ENCODE results near the gene DENND6B. TPM values are rescaled to one million over a fixed set of nuclear protein-coding genes. Genes with fewer than 3 reads are reported as not detected.

DENND6B gene
- total RNA-seq, 6 experiments from 2014 or later, result 0.98 to 4.1 (median 1.9) TPM

DNA sequence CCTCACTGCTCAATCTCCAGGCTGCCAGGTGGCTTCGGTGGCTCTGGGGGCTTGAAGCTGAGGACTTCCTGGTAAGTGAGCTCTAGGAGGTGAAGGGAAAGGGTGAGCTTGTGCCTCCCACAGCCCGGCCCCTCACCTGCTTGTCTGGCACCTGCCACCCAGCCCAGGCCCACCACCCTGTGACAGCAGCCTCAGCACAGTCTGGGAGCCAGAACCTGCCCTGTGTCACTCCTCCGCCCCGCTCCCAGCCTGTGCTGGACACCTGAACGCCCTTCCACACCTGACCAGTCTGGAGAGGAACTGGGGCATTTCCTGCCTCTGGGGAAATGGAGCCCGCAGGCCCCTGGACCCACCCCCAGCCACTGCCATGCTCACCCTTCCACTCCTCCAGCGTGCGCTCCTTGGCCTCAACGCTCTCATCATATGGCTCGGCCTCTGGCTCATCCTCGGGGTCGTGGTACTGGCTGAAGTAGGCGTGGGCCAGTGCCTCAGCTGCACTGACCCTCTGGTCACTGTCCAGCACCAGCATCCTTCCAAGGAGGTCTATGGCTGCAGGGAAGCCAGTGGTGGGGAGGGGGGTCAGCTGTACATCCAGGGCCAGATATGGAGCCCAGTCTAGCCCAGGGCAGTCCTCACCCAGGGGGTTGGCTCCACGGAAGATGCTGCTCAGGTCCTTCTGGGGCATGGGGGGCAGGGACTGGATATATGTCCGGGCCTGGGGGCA lies 61.7 kb downstream of the DENND6B start:
- TF ChIP-seq CTCF (IDR thresholded peaks at IDR 0.05) (no peak), POLR2A (IDR thresholded peaks at IDR 0.05) (no peak)
- Histone ChIP-seq H3K9me3 (no peaks in the 10 kb centered on the region), H3K36me3 (no peaks in the 10 kb centered on the region), H3K27me3 (no peaks in the 10 kb centered on the region), H3K4me1 (peaks cover 0 to 33% (median 13%) of the 10 kb centered on the region in 4 donors), H3K4me3 (no peak overlapping the region), H3K27ac (no peak overlapping the region)
- ATAC-seq (no peak), DNase-seq (no peak)
- intact Hi-C loops (cut with DNase I), result loop anchor here in 1 of 2 donors (5.0 kb wide), 1 partner anchor 77 kb away; the partner anchor contains the start of gene PPP6R2
- 80% methylated on average over 4 of the region's 15 CpGs for WGBS (ENCODE audit: insufficient coverage, low coverage, low lambda C conversion rate, missing lambda C conversion rate)

DNA sequence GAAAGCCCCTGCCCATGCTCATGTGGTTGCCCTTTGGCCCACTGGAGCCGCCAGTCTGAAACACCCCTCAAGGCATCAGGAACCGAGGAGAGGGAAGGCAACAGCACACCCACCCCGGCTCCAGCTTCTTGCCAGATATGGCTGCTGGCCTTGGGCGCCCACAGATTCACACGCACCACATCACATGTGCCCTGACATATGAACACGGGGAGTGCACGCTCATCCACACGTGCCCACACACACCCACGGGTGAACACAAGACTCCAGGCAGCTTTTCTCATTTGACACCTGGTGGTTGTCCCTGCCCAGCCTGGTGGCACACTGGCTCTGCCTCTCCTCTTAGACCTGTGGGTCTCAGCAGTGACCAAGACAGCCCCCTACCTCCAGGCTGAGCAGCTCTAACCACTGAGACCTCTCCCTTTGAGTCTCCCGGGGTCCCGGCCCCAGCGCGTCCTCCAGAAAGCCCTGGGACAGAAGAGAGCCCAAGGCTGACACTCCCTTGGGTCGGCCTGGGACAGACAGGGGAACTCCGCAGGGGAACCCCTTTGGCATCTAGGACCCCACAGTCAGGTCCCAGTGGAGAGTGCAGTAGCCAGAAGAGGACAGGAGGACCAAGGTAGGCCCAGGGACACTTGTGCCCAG lies 62.6 kb downstream of the DENND6B start:
- H3K27ac ChIP-seq, result no peak overlapping the region
- TF ChIP-seq POLR2A (IDR thresholded peaks at IDR 0.05) (no peak), CTCF (IDR thresholded peaks at IDR 0.05) (no peak)
- intact Hi-C loops (cut with DNase I), result no loop called here
- no peaks in the 10 kb centered on the region for H3K9me3 ChIP-seq
- peaks cover 0 to 27% (median 11%) of the 10 kb centered on the region in 4 donors for H3K4me1 ChIP-seq
- no peak for DNase-seq
- no peaks in the 10 kb centered on the region for H3K27me3 ChIP-seq
- H3K4me3 ChIP-seq, result no peak overlapping the region
- WGBS (ENCODE audit: insufficient coverage, low coverage, low lambda C conversion rate, missing lambda C conversion rate), result 68% methylated on average over 6 of the region's 15 CpGs
- H3K36me3 ChIP-seq, result no peaks in the 10 kb centered on the region
- no peak for ATAC-seq

- DNase-seq (no peak), ATAC-seq (no peak)
- Histone ChIP-seq H3K27ac (no peak overlapping the region), H3K4me3 (no peak overlapping the region), H3K36me3 (no peaks in the 10 kb centered on the region), H3K27me3 (no peaks in the 10 kb centered on the region), H3K4me1 (peaks cover 0 to 24% (median 8%) of the 10 kb centered on the region in 4 donors), H3K9me3 (no peaks in the 10 kb centered on the region)
- intact Hi-C loops (cut with DNase I), result no loop called here
- no peak for TF ChIP-seq CTCF (IDR thresholded peaks at IDR 0.05)
- WGBS (ENCODE audit: insufficient coverage, low coverage, low lambda C conversion rate, missing lambda C conversion rate), result 20% methylated on average over 1 of the region's 9 CpGs
Observed at GRCh38 chr22:50262973-50263617, 63.7 kb downstream of the DENND6B start.

DNA sequence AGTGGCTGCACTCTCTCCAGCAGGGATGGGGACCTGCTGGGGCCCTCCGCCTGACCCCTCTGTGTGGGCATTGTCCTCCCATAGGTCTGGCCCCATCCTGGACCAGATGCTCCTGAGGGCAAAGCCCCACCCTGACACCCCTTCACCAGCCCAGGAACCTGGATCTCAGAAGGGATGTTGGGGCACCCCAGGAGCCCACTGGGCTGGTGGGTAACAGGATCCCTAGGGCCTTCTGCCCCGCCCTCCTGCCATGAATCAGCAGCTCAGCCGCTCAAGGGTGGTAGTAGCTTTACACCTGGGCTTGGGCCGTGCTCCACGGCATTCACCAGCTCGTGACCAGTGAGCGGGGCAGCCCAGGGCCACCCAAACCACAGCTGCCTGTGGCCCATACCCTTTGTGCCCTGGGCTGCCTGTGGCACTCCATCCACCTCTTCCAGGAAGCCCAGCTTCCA lies 64.3 kb downstream of the DENND6B start:
- no peaks in the 10 kb centered on the region for H3K27me3 ChIP-seq

More for the DNA sequence above, 64.3 kb downstream of the DENND6B start:
- peaks cover 0 to 24% (median 8%) of the 10 kb centered on the region in 4 donors for H3K4me1 ChIP-seq
- WGBS (ENCODE audit: insufficient coverage, low coverage, low lambda C conversion rate, missing lambda C conversion rate), result no CpG with 5 or more reads among the region's 7 CpGs
- DNase-seq, result no peak
- H3K36me3 ChIP-seq, result no peaks in the 10 kb centered on the region
- ATAC-seq, result no peak
- H3K27ac ChIP-seq, result no peak overlapping the region
- intact Hi-C loops (cut with DNase I), result no loop called here
- H3K9me3 ChIP-seq, result no peaks in the 10 kb centered on the region
- no peak for TF ChIP-seq CTCF (IDR thresholded peaks at IDR 0.05)
- no peak for TF ChIP-seq POLR2A (IDR thresholded peaks at IDR 0.05)
- H3K4me3 ChIP-seq, result no peak overlapping the region
